ENCODE results near the gene SIGLEC1. TPM values are rescaled to one million over a fixed set of nuclear protein-coding genes. Genes with fewer than 3 reads are reported as not detected.

Gene SIGLEC1
- total and polyA plus RNA-seq, 10 of the 15 experiments (the other 5 are each of a cell fraction or from before 2014, with no cell fraction given), result 0.05 TPM; not detected in 9

DNA sequence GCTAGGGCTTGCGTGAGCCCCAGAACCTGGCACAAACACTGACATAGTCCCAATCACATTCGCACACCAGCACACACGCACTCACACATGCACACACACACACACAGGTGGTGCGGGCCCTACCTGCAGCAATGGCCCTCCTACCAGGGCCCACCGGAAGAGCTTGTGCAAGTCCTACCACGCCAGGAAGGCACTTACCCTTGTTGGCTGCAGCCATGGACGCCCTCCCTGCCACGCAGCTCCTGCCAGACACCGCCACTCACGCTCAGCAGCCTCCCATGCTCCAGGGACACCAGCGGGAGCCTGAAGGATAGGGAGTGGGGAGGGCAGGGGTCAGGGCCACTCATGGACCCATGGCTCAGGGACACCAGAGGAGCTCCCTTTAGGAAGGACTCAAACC is 47.5 kb upstream of the SIGLEC1 start:
- FAIRE-seq (no peak), DNase-seq (ENCODE audit: low read depth, low spot score) (no peak), ATAC-seq (no peak)
- in situ Hi-C loops (cut with MboI) (no loop called here), intact Hi-C loops (cut with micrococcal nuclease; ENCODE audit: unreplicated experiment) (no loop called here)
- TF ChIP-seq ESRRA (IDR thresholded peaks at IDR 0.05; ENCODE audit: low read length) (no peak), TCF12 (IDR thresholded peaks at IDR 0.05; ENCODE audit: low read depth, low read length) (no peak), ATF7 (IDR thresholded peaks at IDR 0.05; ENCODE audit: low read depth) (no peak), RUNX3 (IDR thresholded peaks at IDR 0.05; ENCODE audit: low read length) (no peak), MYB (IDR thresholded peaks at IDR 0.05; ENCODE audit: borderline replicate concordance, low read depth, low read length) (no peak), JUND (IDR thresholded peaks at IDR 0.05; ENCODE audit: low read depth, low read length) (no peak), IRF4 (IDR thresholded peaks at IDR 0.05; ENCODE audit: low read depth, low read length) (no peak), DPF2 (IDR thresholded peaks at IDR 0.05) (no peak), ZNF274 (IDR thresholded peaks at IDR 0.05; ENCODE audit: insufficient read depth, insufficient read length) (no peak), KDM1A (IDR thresholded peaks at IDR 0.05; ENCODE audit: borderline replicate concordance) (no peak), CEBPB (IDR thresholded peaks at IDR 0.05; ENCODE audit: borderline replicate concordance in 1 of 2, low read depth in 2 of 2, low read length in 2 of 2) (no peak)
- TF ChIP-seq, protein P1, sequence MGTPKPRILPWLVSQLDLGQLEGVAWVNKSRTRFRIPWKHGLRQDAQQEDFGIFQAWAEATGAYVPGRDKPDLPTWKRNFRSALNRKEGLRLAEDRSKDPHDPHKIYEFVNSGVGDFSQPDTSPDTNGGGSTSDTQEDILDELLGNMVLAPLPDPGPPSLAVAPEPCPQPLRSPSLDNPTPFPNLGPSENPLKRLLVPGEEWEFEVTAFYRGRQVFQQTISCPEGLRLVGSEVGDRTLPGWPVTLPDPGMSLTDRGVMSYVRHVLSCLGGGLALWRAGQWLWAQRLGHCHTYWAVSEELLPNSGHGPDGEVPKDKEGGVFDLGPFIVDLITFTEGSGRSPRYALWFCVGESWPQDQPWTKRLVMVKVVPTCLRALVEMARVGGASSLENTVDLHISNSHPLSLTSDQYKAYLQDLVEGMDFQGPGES (IDR thresholded peaks at IDR 0.05), result no peak
- TF ChIP-seq, protein P2, sequence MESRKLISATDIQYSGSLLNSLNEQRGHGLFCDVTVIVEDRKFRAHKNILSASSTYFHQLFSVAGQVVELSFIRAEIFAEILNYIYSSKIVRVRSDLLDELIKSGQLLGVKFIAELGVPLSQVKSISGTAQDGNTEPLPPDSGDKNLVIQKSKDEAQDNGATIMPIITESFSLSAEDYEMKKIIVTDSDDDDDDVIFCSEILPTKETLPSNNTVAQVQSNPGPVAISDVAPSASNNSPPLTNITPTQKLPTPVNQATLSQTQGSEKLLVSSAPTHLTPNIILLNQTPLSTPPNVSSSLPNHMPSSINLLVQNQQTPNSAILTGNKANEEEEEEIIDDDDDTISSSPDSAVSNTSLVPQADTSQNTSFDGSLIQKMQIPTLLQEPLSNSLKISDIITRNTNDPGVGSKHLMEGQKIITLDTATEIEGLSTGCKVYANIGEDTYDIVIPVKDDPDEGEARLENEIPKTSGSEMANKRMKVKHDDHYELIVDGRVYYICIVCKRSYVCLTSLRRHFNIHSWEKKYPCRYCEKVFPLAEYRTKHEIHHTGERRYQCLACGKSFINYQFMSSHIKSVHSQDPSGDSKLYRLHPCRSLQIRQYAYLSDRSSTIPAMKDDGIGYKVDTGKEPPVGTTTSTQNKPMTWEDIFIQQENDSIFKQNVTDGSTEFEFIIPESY (IDR thresholded peaks at IDR 0.05), result no peak
- TF ChIP-seq, protein P3, sequence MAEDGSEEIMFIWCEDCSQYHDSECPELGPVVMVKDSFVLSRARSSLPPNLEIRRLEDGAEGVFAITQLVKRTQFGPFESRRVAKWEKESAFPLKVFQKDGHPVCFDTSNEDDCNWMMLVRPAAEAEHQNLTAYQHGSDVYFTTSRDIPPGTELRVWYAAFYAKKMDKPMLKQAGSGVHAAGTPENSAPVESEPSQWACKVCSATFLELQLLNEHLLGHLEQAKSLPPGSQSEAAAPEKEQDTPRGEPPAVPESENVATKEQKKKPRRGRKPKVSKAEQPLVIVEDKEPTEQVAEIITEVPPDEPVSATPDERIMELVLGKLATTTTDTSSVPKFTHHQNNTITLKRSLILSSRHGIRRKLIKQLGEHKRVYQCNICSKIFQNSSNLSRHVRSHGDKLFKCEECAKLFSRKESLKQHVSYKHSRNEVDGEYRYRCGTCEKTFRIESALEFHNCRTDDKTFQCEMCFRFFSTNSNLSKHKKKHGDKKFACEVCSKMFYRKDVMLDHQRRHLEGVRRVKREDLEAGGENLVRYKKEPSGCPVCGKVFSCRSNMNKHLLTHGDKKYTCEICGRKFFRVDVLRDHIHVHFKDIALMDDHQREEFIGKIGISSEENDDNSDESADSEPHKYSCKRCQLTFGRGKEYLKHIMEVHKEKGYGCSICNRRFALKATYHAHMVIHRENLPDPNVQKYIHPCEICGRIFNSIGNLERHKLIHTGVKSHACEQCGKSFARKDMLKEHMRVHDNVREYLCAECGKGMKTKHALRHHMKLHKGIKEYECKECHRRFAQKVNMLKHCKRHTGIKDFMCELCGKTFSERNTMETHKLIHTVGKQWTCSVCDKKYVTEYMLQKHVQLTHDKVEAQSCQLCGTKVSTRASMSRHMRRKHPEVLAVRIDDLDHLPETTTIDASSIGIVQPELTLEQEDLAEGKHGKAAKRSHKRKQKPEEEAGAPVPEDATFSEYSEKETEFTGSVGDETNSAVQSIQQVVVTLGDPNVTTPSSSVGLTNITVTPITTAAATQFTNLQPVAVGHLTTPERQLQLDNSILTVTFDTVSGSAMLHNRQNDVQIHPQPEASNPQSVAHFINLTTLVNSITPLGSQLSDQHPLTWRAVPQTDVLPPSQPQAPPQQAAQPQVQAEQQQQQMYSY (CRISPR knock-in tag; IDR thresholded peaks at IDR 0.05), result no peak
- WGBS (ENCODE audit: insufficient coverage, insufficient replicate concordance, low lambda C conversion rate, missing lambda C conversion rate), result 90% methylated on average over 11 of the region's 11 CpGs
- RAD21 ChIA-PET (ENCODE audit: unreplicated experiment), result interaction anchor here (0.7 kb wide), 1 partner anchor 813 kb away, joined by 3 read pairs; no protein-coding TSS in a partner anchor
- POLR2A ChIA-PET, result no interaction called here
- H3K4me2 ChIP-seq (ENCODE audit: control insufficient read depth, insufficient read depth), result no peak overlapping the region
- no peak overlapping the region for H2AFZ ChIP-seq (ENCODE audit: control insufficient read depth, low read depth, low read length)
- no peaks in the 10 kb centered on the region for H3K27me3 ChIP-seq (replicated peaks in 1 of 2; ENCODE audit: control insufficient read depth in 2 of 2, insufficient read depth in 2 of 2, low read length in 1 of 2)
- SMC1A ChIA-PET (ENCODE audit: uncharacterized antibody, unreplicated experiment), result no interaction called here
- H3K4me1 ChIP-seq (ENCODE audit: control insufficient read depth, insufficient read depth, low read length), result peaks cover 6% of the 10 kb centered on the region
- peaks cover 0 to 2% of the 10 kb centered on the region in 2 experiments; a peak in 1 of 4 replicates for H3K36me3 ChIP-seq (ENCODE audit: control insufficient read depth in 2 of 2, insufficient read depth in 2 of 2, low read length in 1 of 2)
- CTCF ChIA-PET, result no interaction called here
- H3K79me2 ChIP-seq (ENCODE audit: control insufficient read depth, insufficient read depth, low read length), result no peaks in the 10 kb centered on the region
- H3K9ac ChIP-seq (ENCODE audit: control insufficient read depth, insufficient read depth, low read length), result no peak overlapping the region
- H3K27ac ChIP-seq (ENCODE audit: control insufficient read depth, insufficient read depth), result no peak overlapping the region
- BruUV-seq (replicated peaks), result no TSS peak
- H3K4me3 ChIP-seq, result no peak overlapping the region
- H3K9me3 ChIP-seq (replicated peaks; ENCODE audit: control insufficient read depth, insufficient read depth, low read length), result no peaks in the 10 kb centered on the region
- no peaks in the 10 kb centered on the region for H4K20me1 ChIP-seq (ENCODE audit: control insufficient read depth, insufficient read depth)
